GM15510 (cell line): ENCODE results near the gene DR1.

Source experiments
- POLR2A ChIP-seq: IDR thresholded peaks from 3 replicates; pipeline ENCODE4 v1.6.1; 2011; ENCODE audit warnings: borderline replicate concordance; ENCODE audit not compliant: insufficient read length; ENCODE audit errors: extremely low read depth

DR1 gene

DNA sequence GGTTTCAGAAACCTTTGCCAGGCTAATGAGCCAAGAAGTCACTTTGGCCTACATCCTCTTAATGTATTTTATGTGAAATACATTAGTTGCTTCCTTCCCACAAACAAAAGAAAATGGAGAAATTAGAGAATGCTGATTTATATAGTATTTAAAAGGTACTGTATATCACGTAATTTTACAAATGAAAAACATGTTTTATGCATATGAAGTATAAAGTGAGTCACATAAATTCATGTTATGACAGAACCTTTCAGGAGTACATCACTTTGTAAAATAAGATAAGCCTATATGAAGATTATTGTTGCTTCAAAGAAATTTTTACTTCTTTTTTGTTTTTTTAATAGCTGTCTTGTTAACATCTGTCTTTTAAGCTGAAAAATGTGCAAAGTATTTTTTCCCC, 4.6 kb downstream of the DR1 start:
- no peak for TF ChIP-seq POLR2A

GRCh38 chr1:93350875-93351274, 5.2 kb downstream of the DR1 start:
- TF ChIP-seq POLR2A = no peak

GRCh38 chr1:93352376-93352775, 6.7 kb downstream of the DR1 start:
- no peak for TF ChIP-seq POLR2A

GRCh38 chr1:93353286-93353685, 7.6 kb downstream of the DR1 start:
- TF ChIP-seq POLR2A = no peak

- no peak for TF ChIP-seq POLR2A
These were observed 9.0 kb downstream of the DR1 start for GRCh38 chr1:93354749-93355148.

- no peak for TF ChIP-seq POLR2A
These were observed 11.5 kb downstream of the DR1 start for GRCh38 chr1:93357242-93357641.

DNA sequence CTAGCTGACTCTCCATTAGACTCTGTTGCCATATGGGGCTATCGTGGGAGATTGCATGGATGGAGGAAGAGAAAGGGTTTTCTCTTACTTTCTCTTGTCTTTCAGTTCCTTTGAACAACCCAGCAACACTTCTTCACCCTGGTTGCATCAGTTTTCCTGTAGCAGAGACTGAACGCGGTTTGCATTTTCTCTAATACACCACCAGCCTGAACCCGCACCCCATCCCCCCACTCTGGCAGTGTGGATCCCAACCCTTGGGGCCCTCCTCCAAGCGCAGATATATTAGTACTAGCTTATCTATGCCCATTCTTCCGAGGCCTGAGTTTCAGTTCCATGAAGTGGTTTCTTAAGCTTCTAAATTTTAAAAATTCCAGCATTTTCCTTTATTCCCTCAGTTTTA, 12.6 kb downstream of the DR1 start:
- TF ChIP-seq POLR2A = no peak

DNA sequence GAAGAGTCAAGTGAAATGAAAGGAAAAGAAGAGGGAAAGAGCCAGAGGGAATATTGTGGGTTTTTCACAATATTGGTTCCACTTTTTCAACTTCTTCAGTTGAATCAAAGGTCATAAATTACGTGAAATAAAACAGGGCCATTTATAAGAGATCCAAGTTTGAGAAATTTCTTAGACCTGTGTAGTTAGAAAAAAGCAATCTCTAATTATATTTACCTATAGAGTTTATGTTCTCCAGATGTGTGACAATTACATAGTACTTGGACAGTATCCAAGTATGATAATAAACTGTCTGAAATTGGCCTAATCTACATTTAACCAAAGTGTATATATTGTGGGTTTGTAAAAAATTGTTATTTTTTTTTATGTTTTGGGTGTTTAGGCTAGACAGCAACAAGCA, 14.4 kb downstream of the DR1 start:
- TF ChIP-seq POLR2A = no peak

DNA sequence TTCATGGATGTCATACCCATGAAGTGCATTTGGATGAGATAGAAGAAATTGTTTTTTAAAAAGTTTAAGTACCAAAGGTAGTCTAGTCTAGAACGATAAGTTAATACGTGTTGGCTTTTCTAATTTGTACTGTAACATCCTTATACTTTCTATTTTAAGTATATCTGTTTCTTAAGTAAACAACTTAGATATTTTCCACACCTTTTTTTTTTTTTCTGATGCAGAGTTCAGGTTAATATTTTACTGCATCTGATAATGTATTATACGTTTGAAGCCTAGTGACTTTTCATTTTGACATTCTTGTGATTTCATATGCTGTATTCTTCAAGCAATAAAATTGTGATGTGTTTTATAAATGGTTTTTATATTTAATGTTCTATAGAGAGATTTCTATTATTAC, 16.5 kb downstream of the DR1 start:
- no peak for TF ChIP-seq POLR2A

GRCh38 chr1:93365813-93366212, 20.1 kb downstream of the DR1 start:
- TF ChIP-seq POLR2A = no peak

DNA sequence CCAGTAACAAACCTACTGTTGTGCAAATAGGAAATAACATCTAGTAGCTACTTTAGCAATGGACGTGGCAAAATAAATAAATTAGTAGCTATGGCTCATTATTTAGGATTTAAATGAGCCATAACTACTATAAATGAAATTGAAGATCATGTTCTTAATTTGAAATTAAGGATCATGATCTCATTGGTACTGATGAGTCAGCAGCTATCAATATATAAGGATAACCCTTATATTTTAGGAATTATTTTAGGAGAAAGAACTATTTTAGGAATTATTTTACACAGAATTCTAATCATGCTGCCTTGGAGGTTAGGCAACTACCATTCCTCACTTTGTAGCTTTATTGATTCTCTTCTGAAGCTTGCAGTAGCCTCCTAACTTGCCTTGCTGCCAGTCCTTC, 24.0 kb downstream of the DR1 start:
- no peak for TF ChIP-seq POLR2A

DNA sequence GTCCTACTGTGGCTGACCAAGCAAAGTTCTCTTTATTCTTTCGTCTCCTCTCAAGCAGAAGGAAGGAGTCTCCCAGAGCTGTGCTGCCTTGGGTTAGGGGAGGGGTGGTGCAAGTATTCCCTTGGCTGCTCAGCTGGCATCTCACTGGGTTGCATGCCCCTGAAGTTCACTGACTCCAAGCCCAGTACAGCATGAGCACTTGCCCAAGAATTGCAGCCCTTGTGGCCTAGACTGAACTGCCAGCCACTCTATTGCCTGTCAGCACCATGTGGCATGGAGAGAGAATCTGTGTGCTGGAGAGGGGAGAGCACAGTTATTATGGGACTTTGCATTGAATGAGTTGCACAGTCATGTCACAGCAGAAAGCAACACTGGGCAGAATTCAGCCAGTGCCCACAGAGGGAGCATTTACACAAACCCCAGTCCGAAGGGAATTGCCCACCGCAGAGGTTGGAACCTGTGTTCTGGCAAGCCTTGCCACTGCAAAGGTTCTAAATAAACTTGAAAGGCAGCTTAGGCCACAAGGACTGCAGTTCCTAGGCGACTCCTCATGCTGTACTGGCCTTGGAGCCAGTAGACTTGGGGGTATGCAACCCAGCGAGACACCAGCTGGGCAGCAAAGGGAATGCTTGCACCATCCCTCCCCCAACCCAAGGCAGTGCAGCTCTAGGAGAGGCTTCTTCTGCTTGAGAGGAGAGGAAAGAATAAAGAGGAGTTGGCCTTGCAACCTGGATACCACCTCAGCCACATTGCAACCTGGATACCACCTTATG, 28.8 kb downstream of the DR1 start:
- no peak for TF ChIP-seq POLR2A

GRCh38 chr1:93384656-93385055, 38.9 kb downstream of the DR1 start:
- no peak for TF ChIP-seq POLR2A

DNA sequence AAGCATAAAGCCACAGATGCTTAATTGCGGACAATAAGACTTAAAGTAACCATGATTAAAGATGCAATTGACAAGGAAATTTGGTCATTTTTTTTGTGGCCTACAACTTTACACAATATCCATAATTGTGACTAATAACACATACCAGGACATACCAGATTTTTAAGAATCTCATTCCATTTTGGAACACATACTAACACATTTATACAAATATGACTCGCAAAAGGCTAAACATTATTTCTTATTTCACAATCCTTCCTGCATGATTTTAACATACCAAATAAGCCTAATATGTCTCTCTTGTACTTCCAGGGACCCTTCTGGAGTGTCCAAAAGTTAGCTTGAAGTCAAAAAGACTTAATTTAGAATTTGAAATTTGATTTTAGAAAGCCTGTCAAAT, 48.8 kb downstream of the DR1 start:
- TF ChIP-seq POLR2A = no peak

DNA sequence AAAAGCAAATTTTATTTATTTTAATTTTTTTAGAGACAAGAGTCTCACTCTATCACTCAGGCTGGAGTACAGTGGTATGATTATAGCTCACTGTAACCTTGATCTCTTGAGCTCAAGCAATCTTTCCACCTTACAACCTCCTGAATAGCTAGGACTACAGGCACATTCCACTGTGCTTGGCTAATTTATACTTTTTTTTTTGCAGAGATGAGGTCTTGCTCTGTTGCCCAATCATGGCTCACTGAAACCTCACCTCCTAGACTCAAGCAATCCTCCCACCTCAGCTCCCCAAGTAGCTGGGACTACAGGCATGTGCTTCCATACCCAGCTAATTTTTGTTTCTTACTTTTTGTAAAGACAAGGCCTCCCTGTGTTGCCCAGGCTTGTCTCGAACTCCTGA, 49.5 kb downstream of the DR1 start:
- no peak for TF ChIP-seq POLR2A

GRCh38 chr1:93399781-93400180, 54.1 kb downstream of the DR1 start:
- no peak for TF ChIP-seq POLR2A

DNA sequence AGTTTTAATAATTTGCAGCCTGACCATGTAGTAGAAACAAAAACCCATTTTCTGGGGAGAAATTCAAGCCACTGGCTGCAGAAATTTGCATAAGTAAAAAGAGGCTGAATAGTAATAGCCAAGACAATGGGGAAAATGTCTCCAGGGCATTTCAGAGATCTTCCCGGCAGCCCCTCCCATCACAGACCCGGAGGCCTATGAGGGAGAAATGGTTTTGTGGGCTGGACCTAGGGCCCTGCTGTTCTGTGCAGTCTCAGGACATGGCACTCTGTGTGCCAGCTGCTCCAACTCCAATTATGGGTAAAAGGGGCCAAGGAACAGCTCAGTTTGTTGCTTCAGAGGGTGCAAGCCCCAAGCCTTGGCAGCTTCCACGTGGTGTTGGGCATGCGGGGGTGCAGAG, 62.5 kb downstream of the DR1 start:
- no peak for TF ChIP-seq POLR2A
